ENCODE measurements around the gene S100A5.
"Not testable (repeated sequence)": the region's sequence is repeated elsewhere in the genome, so short reads cannot be mapped to it uniquely, and the experiment has no call there.

S100A5 gene

DNA sequence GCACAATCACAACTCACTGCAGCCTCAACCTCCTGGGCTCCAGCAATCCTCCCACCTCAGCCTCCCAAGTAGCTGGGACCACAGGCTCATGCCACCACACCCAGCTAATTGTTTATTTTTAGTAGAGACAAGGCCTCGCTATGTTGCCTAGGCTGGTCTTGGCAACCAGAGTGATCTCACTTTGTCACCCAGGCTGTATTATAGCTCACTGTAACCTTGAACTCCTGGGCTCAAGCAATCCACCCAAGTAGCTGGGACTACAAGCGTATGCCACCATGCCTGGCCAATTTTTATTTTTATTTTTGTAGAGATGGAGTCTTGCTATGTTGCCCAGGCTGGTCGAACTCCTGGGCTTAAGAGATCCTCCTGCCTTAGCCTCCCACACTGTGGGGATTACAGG is 21.3 kb upstream of the S100A5 start:
- not testable (repeated sequence) for H3K36me3 Mint-ChIP-seq (ENCODE audit: insufficient read depth); ATAC-seq (replicated peaks); DNase-seq; H3K27me3 Mint-ChIP-seq; H3K4me3 Mint-ChIP-seq; H3K9me3 Mint-ChIP-seq
- Mint-ChIP-seq H3K27ac (peak overlapping the region in 1 of 2 donors; percentile 23), H3K4me1 (ENCODE audit: low read depth in 2 of 2) (peaks cover 14 to 15% of the 10 kb centered on the region in 2 donors)

DNA sequence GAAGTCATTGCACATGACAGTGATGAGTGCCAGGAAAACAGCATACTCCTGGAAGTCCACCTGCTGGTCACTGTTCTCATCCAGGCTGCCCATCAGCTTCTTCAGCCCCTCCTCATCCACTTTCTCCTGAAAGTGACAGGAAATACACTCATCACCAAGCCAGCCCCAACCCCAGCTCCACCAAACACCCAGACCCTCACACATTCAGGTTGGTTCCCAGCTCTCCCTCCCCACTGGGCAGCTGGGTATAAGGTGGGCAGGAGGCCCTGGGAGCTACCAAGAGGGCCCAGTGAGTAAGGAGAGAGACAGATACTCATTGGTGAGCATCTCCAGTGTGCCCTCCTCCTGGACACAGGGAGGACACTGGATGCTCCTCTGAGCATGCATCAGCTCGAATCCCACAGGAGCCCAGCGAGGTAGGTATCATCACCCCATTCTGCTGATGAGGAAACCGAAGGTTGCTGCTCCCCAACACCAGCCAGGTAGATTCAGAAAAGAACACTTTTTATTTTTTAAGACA is 20.8 kb upstream of the S100A5 start:
- Mint-ChIP-seq H3K36me3 (ENCODE audit: insufficient read depth) (no peaks in the 10 kb centered on the region), H3K4me1 (ENCODE audit: low read depth in 2 of 2) (peaks cover 9 to 10% of the 10 kb centered on the region in 2 donors), H3K27me3 (no peaks in the 10 kb centered on the region), H3K27ac (peak overlapping the region in 1 of 2 donors; percentile 23), H3K9me3 (no peaks in the 10 kb centered on the region), H3K4me3 (no peak overlapping the region)
- DNase-seq (no peak), ATAC-seq (replicated peaks) (no peak)

DNA sequence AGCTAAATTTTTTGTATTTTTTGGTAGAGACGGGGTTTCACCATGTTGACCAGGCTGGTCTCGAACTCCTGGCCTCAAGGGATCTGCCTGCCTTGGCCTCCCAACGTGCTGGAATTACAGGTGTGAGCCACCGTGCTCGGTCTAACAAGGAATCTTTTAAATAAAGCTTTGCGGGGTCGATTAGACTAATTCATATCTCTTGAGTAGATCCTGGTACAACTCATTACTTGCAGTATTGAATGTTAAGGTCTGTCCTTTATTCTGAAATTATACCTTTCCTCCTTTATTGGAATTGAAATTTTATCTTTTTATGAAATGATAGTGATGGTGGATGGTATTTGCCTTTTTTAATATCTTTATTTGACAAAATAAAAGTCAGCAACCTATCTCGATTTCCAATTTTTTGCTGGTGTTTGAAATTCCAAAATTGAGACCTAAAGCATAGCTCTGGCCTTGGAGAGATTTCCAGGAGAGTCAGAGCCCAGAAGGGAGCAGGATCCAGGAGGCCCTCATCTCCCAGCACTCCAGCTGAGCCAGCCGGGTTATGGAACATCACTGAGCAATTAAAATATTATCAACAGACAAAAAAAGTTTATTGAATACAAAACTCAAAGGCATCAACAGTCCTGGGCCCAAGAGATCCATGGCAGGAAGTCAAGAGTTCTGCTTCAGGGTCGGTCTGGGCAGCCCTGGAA is 20.2 kb upstream of the S100A5 start:
- peaks cover 3 to 5% of the 10 kb centered on the region in 2 donors for H3K4me1 Mint-ChIP-seq (ENCODE audit: low read depth in 2 of 2)
- H3K9me3 Mint-ChIP-seq, result no peaks in the 10 kb centered on the region
- DNase-seq, result no peak
- no peak for ATAC-seq (replicated peaks)
- no peaks in the 10 kb centered on the region for H3K36me3 Mint-ChIP-seq (ENCODE audit: insufficient read depth)
- no peak overlapping the region for H3K27ac Mint-ChIP-seq
- no peaks in the 10 kb centered on the region for H3K27me3 Mint-ChIP-seq
- H3K4me3 Mint-ChIP-seq, result no peak overlapping the region

DNA sequence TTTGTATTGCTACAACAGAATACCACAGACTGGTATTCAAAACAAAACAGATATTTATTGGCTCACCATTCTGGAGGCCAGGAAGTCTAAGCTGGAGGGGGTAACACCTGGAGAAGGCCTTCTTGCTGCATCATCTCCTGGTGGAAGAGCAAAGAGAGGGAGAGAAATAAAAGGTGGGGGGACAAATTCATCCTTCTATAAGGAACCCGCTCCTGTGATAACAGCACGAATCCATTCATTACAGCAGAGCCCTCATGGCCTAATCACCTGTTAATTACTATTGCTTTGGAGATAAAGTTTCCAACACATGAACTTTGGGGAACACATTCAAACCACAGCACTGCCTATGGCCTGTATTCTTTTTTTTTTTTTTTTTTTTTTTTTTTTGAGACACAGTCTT is 19.5 kb upstream of the S100A5 start:
- ATAC-seq (replicated peaks), result no peak
- Mint-ChIP-seq H3K4me3 (no peak overlapping the region), H3K27ac (no peak overlapping the region), H3K36me3 (ENCODE audit: insufficient read depth) (no peaks in the 10 kb centered on the region), H3K9me3 (no peaks in the 10 kb centered on the region), H3K27me3 (no peaks in the 10 kb centered on the region), H3K4me1 (ENCODE audit: low read depth in 2 of 2) (peaks cover 0 to under 1% of the 10 kb centered on the region in 2 donors)
- no peak for DNase-seq

DNA sequence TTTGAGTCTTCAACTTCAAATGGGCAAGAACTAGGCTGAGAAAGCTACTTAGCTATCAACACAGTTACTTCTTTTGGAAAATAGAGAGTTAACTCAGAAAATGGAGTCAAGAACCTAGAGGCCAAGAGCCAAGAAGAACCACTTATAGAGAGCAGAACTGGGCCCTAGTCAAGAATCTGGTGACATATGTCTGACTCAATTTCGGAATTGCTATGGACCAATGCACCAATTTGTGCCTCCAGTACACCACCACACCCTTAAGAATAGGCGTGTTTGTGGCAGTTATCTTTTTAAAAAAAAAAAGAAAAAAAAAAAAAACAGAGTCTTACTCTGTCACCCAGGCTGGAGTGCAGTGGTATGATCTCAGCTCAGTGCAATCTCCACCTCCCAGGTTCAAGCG is 17.1 kb upstream of the S100A5 start:
- H3K27ac Mint-ChIP-seq, result peak overlapping the region in 1 of 2 donors; percentile 46
- ATAC-seq (replicated peaks) (no peak), DNase-seq (no peak)
- no peaks in the 10 kb centered on the region for H3K4me1 Mint-ChIP-seq (ENCODE audit: low read depth in 2 of 2)
- H3K36me3 Mint-ChIP-seq (ENCODE audit: insufficient read depth), result no peaks in the 10 kb centered on the region
- no peak overlapping the region for H3K4me3 Mint-ChIP-seq
- no peaks in the 10 kb centered on the region for H3K27me3 Mint-ChIP-seq
- H3K9me3 Mint-ChIP-seq, result no peaks in the 10 kb centered on the region

DNA sequence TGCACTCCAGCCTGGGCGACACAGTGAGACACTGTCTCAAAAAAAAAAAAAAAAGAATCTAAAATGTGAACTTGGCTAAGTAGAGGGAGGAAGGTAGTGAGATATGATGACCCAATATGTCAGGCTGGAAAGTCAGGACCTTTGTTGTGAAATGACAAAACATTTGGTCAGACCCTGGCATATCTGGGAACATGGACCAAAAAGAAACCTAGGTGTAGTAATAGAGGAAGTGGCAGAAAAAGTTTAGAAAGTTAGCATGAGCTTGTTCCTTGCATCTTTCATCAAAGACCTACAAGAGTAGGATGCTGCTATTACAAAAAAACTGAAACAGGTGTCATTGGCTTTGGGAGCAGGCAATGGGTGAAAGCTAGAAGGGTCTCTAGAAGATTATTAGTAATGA is 15.6 kb upstream of the S100A5 start:
- H3K4me1 Mint-ChIP-seq (ENCODE audit: low read depth in 2 of 2), result no peaks in the 10 kb centered on the region

DNA sequence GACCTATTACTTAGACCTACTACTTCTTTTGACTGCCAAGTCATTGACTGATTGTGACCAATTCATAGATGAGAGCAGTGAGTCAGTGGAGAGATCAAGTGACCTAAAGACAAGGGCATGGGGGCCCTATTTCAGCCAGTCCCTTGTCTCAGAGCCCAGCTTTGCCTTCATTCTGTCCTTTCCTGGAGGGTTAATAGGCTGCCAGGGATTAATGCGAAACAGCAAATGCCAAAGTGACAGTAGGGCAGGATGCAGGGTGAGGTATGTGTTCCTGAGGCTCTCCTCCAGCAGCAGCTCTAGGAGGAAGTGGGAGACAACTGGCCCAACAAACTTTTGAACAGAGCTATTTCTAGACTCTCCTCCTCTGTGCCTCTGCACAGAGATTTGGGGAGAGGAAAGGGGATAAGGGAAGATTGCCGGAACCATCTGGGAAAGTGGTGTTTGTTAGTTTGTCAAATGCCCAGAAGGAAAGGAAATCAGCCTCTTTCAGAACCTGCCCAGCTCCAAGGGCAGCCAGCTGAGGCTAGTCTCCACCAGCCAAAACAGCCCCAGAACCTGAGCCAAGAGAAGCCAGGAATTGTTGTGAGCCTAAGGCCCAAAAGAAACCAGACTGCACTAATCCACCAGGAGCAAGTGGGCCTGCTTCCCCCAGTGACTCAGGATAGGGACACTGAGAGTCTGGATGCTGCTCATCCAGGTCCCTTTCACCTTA is 13.3 kb upstream of the S100A5 start:
- DNase-seq (no peak), ATAC-seq (replicated peaks) (no peak)
- Mint-ChIP-seq H3K27ac (no peak overlapping the region), H3K27me3 (no peaks in the 10 kb centered on the region), H3K4me3 (no peak overlapping the region), H3K9me3 (no peaks in the 10 kb centered on the region), H3K4me1 (ENCODE audit: low read depth in 2 of 2) (peaks cover 0 to 3% of the 10 kb centered on the region in 2 donors), H3K36me3 (ENCODE audit: insufficient read depth) (no peaks in the 10 kb centered on the region)

More for the DNA sequence above, 15.6 kb upstream of the S100A5 start:
- H3K36me3 Mint-ChIP-seq (ENCODE audit: insufficient read depth), result no peaks in the 10 kb centered on the region
- ATAC-seq (replicated peaks) (no peak), DNase-seq (no peak)
- H3K9me3 Mint-ChIP-seq, result no peaks in the 10 kb centered on the region
- H3K4me3 Mint-ChIP-seq, result no peak overlapping the region
- H3K27me3 Mint-ChIP-seq, result no peaks in the 10 kb centered on the region
- peak overlapping the region in 1 of 2 donors; percentile 30 for H3K27ac Mint-ChIP-seq

DNA sequence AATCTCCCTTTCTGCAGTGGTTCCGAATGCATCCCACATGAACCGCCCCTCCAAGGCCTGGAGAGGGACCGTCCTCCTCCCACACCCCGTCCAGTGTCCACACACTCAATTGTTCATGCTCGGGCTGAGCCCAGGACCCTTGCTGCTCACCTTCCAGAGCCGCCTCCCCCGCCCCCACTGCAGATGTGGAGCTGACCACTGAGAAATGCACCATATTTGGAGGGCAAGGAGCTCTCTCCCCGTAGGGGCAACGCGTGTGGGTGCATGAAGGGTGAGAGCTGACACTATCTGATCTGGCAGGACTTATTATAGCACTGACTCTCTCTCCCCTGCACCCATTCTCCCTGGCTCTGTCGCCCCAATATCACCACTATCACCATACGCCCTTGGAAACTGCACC is 12.4 kb upstream of the S100A5 start:
- Mint-ChIP-seq H3K36me3 (ENCODE audit: insufficient read depth) (no peaks in the 10 kb centered on the region), H3K4me1 (ENCODE audit: low read depth in 2 of 2) (peaks cover 0 to 3% of the 10 kb centered on the region in 2 donors), H3K27ac (no peak overlapping the region), H3K27me3 (no peaks in the 10 kb centered on the region), H3K9me3 (no peaks in the 10 kb centered on the region), H3K4me3 (no peak overlapping the region)
- DNase-seq (no peak), ATAC-seq (replicated peaks) (no peak)

DNA sequence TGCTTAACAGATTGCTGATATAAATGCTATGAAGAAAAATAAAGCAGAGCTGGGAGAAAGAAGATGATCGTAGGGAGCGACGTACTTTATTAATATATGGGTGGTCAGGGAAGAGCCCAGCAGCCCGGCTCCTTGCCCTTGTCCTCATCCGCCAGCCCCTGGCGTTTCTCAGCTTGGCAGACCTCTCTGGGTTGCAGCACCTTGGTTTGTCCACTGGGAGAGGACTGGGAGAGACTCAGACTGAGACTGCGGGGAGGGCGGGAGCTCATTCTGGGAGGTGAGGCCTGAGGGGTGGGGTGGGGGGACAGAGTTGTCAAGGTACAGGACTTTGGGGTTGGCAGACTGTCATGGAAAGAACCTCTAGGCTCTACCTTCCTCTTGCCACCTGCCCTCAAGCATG is 11.6 kb upstream of the S100A5 start:
- peaks cover 0 to 3% of the 10 kb centered on the region in 2 donors for H3K4me1 Mint-ChIP-seq (ENCODE audit: low read depth in 2 of 2)
- H3K4me3 Mint-ChIP-seq, result no peak overlapping the region
- no peak for DNase-seq
- peak overlapping the region in 1 of 2 donors; percentile 29 for H3K27ac Mint-ChIP-seq
- no peaks in the 10 kb centered on the region for H3K36me3 Mint-ChIP-seq (ENCODE audit: insufficient read depth)
- no peak for ATAC-seq (replicated peaks)
- H3K9me3 Mint-ChIP-seq, result no peaks in the 10 kb centered on the region
- no peaks in the 10 kb centered on the region for H3K27me3 Mint-ChIP-seq

DNA sequence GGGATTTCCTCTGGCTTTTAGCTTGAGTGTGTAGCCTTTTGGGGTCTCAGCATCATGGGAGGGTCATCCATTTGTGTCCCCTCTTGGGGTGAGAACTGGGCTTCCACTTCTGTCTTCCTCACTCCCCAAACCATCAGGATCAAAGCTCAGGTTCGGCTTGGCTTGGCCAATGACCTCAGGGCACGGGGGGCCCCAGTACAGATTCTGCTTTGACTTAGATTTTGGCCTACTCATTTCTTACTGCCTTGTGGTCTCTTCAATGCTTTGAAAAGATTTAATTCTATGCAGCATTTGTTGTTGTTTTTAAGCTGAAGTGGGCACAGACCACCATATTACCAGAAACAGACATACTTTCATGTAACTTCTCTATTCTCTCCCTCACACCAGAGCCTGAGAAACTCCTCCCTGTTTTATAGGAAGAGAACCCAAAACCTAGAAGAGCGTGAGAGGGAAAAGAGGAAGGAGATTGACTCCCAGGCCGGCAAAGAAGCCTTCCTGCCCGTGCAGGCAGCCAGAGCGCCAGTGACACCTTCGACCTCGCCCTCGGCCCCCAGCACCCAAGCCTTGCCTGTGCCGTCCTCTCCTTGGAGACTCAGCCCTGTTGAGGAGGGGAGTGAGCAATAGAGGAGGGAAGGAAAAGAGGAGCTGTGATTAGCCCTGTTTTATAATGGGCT is 10.2 kb upstream of the S100A5 start:
- Mint-ChIP-seq H3K4me1 (ENCODE audit: low read depth in 2 of 2) (peaks cover 8% of the 10 kb centered on the region in 2 donors), H3K36me3 (ENCODE audit: insufficient read depth) (peaks cover under 1% of the 10 kb centered on the region), H3K27me3 (no peaks in the 10 kb centered on the region), H3K9me3 (no peaks in the 10 kb centered on the region), H3K27ac (no peak overlapping the region), H3K4me3 (no peak overlapping the region)
- DNase-seq (no peak), ATAC-seq (replicated peaks) (no peak)

DNA sequence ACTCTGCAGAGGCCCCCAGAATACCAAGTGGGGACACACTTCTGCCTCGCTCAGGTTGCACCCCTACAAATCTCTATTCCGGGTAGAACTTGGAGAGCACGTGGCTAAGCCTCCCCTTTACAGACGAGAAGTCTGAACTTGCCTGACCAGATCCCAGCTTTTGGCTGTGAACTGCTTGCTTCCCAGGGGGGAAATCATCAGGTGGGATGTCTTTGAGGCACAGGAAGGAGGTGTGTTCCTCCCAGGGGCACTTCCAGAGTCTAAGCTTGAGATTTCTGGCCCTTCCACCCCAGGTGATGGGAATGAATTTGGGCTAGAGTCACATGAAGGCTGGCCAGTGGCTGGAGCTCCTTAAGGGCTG is 9.6 kb upstream of the S100A5 start:
- H3K27ac Mint-ChIP-seq, result no peak overlapping the region
- H3K4me3 Mint-ChIP-seq, result no peak overlapping the region
- H3K36me3 Mint-ChIP-seq (ENCODE audit: insufficient read depth), result peaks cover 6% of the 10 kb centered on the region
- no peaks in the 10 kb centered on the region for H3K27me3 Mint-ChIP-seq
- no peaks in the 10 kb centered on the region for H3K9me3 Mint-ChIP-seq
- peaks cover 13 to 14% of the 10 kb centered on the region in 2 donors for H3K4me1 Mint-ChIP-seq (ENCODE audit: low read depth in 2 of 2)
- DNase-seq (no peak), ATAC-seq (replicated peaks) (no peak)

DNA sequence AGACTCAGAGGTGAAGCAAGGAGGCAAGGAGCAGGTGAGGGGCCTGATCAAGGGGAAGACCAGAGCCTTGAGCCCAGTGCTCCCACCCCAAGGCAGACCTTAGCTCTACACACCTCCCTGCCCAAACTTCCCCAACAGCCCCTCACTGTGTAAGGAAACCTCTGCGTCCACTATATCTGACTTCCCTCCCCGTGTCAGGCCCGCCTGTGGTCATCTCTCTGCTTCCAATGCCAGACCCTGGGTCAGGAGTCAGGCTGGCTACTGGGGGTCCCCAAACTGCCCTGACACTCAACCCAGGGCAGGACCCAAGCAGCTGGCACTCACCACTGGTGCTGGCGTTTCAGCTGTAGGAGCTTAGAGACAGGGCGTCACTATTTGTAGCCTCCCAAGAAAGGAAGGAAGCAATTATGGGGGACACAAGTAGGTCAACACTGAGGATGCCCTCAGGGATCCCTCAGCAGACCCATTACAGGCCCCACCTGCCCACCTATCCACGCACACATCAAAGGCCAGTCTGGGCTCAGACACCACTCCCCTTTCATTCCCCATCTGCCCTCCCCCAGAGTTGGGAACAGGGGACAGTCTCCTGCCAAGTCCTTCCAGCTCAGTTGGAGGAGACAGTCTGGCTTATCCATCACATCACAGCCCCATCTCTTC is 9.1 kb upstream of the S100A5 start:
- ATAC-seq (replicated peaks), result no peak
- Mint-ChIP-seq H3K9me3 (no peaks in the 10 kb centered on the region), H3K4me1 (ENCODE audit: low read depth in 2 of 2) (peaks cover 18 to 19% of the 10 kb centered on the region in 2 donors), H3K4me3 (no peak overlapping the region), H3K27ac (no peak overlapping the region), H3K36me3 (ENCODE audit: insufficient read depth) (peaks cover 11% of the 10 kb centered on the region), H3K27me3 (no peaks in the 10 kb centered on the region)
- DNase-seq, result no peak
